ENCODE results near the gene TRIM31. TPM values are rescaled to one million over a fixed set of nuclear protein-coding genes. Genes with fewer than 3 reads are reported as not detected.

TRIM31 gene
- total RNA-seq, 1 experiment from 2014 or later, result not detected

DNA sequence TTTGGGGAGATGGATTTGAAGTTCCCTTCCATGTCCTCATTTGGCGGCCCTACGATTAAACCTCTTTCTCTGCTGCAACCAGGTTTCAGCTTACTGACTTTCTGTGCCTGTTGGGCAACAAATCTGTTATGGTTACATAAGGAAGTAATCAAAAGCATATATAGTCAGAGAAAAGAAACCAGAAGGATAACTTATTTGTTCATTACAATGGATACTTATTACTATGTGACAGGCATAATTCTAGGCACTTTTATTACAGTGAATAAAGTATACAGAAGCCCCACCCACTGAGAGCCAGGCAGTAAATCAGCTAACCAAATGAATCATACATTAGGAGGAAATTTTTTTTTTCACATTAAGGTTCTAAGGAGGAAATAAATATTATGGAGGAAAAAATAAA is 9.6 kb upstream of the TRIM31 start:
- Histone ChIP-seq H3K4me2 (ENCODE audit: insufficient read depth, insufficient read length, low read length) (no peak overlapping the region), H3T11ph (ENCODE audit: low read length) (no peak overlapping the region), H4K20me1 (ENCODE audit: control insufficient read depth, insufficient read depth, insufficient read length) (no peaks in the 10 kb centered on the region), H2BK5ac (ENCODE audit: insufficient read length, low read length) (no peak overlapping the region), H4K91ac (ENCODE audit: insufficient read length, low read depth, low read length) (no peak overlapping the region), H3K9me3 (ENCODE audit: control insufficient read depth, low read depth, low read length) (no peaks in the 10 kb centered on the region), H3K4ac (ENCODE audit: low read depth, low read length) (no peak overlapping the region), H2AFZ (ENCODE audit: low read length) (no peak overlapping the region), H2BK12ac (ENCODE audit: insufficient read length, low read depth, low read length) (no peak overlapping the region), H3K79me2 (ENCODE audit: insufficient read depth, low read length) (no peaks in the 10 kb centered on the region), H3K79me1 (ENCODE audit: insufficient read depth, low read depth, low read length, poor library complexity, severe bottlenecking) (no peaks in the 10 kb centered on the region), H2BK20ac (ENCODE audit: low read depth, low read length, poor library complexity, severe bottlenecking) (no peak overlapping the region), H3K56ac (ENCODE audit: insufficient read length, low read depth, low read length) (no peak overlapping the region), H3K18ac (ENCODE audit: insufficient read length, low read depth, low read length) (no peak overlapping the region), H3K27ac (ENCODE audit: insufficient read length, low read depth, low read length) (no peak overlapping the region), H3K14ac (ENCODE audit: insufficient read depth, low read length) (no peak overlapping the region), H3K23ac (ENCODE audit: insufficient read length, low read depth, low read length) (no peak overlapping the region), H2BK15ac (ENCODE audit: low read depth, low read length) (no peak overlapping the region), H3K4me1 (ENCODE audit: insufficient read depth, low read length) (no peaks in the 10 kb centered on the region), H4K5ac (ENCODE audit: insufficient read length, low read depth, low read length) (no peak overlapping the region), H3K9ac (ENCODE audit: extremely low read depth, insufficient read length, low read length) (no peak overlapping the region), H2AK5ac (ENCODE audit: insufficient read length, low read length) (no peak overlapping the region), H4K8ac (replicated peaks; ENCODE audit: insufficient read length, low read depth, low read length) (no peak overlapping the region), H3K23me2 (ENCODE audit: insufficient read length, low read depth, low read length, poor library complexity, severe bottlenecking) (peaks cover 6% of the 10 kb centered on the region), H2BK120ac (ENCODE audit: low read depth, low read length, poor library complexity, severe bottlenecking) (no peak overlapping the region), H3K27me3 (ENCODE audit: insufficient read depth, low read length) (peaks cover 11% of the 10 kb centered on the region; the same call in 1 of the 2 replicates)
- H3K36me3 Mint-ChIP-seq (ENCODE audit: insufficient read depth in 1 of 3, low read depth in 3 of 3), result no peaks in the 10 kb centered on the region
- peaks cover 50% of the 10 kb centered on the region for H3K27me3 Mint-ChIP-seq (ENCODE audit: low read depth)
- WGBS (ENCODE audit: extremely low coverage, insufficient read length, low lambda C conversion rate), result no CpG with 5 or more reads among the region's 2 CpGs
- DNase-seq, result no peak
- peaks cover 0 to 6% of the 10 kb centered on the region in 2 experiments; a peak in 2 of 4 replicates for H3K4me1 Mint-ChIP-seq
- no peak overlapping the region for H3K4me3 Mint-ChIP-seq
- H3K27ac Mint-ChIP-seq, result no peak overlapping the region
- H3K9me3 Mint-ChIP-seq, result no peaks in the 10 kb centered on the region
- TF ChIP-seq, protein P1, sequence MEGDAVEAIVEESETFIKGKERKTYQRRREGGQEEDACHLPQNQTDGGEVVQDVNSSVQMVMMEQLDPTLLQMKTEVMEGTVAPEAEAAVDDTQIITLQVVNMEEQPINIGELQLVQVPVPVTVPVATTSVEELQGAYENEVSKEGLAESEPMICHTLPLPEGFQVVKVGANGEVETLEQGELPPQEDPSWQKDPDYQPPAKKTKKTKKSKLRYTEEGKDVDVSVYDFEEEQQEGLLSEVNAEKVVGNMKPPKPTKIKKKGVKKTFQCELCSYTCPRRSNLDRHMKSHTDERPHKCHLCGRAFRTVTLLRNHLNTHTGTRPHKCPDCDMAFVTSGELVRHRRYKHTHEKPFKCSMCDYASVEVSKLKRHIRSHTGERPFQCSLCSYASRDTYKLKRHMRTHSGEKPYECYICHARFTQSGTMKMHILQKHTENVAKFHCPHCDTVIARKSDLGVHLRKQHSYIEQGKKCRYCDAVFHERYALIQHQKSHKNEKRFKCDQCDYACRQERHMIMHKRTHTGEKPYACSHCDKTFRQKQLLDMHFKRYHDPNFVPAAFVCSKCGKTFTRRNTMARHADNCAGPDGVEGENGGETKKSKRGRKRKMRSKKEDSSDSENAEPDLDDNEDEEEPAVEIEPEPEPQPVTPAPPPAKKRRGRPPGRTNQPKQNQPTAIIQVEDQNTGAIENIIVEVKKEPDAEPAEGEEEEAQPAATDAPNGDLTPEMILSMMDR (conservative IDR thresholded peaks at IDR 0.05), result no peak
